H1 (cell line): ENCODE results near the gene WDR19. TPM values are rescaled to one million over a fixed set of nuclear protein-coding genes. Genes with fewer than 3 reads are reported as not detected.

ENCODE experiments used
- CBX8 ChIP-seq: fragments of 300-800, 300-1000 bp; sonication (generic); IDR thresholded peaks from 2 replicates; pipeline ENCODE4 v1.7.1; 2016; ENCODE audit warnings: low read depth, low read length, borderline replicate concordance
- CTBP2 ChIP-seq: IDR thresholded peaks from 2 replicates; pipeline ENCODE4 v1.7.0; 2011; ENCODE audit warnings: borderline replicate concordance, mild to moderate bottlenecking, moderate library complexity, mixed read lengths, low read length; ENCODE audit not compliant: insufficient read depth, insufficient read length
- SIN3A ChIP-seq, 2 experiments: IDR thresholded peaks in 1 of 2; conservative IDR thresholded peaks in 1 of 2; 2 replicates each; pipeline ENCODE4 v1.6.1; 2011 to 2012; ENCODE audit warnings: low read length in 2 of 2, improper control_type of control experiment in 1 of 2, low read depth in 1 of 2, mild to moderate bottlenecking in 1 of 2
- TBP ChIP-seq: IDR thresholded peaks from 2 replicates; pipeline ENCODE4 v1.6.1; 2011; ENCODE audit warnings: low read depth, low read length, improper control_type of control experiment
- YY1 ChIP-seq: IDR thresholded peaks from 2 replicates; pipeline ENCODE4 v1.6.1; 2011; ENCODE audit warnings: low read depth, mild to moderate bottlenecking, low read length
- polyA plus RNA-seq, 7 experiments: library from polyadenylated mRNA; depleted of rRNA in 3 of 7; stranded (reverse) in 5 of 7; unstranded in 2 of 7; fragments of >200 nt in 5 of 7; fragments of 200-250 nt in 2 of 7; gene quantifications; 1 replicate in 5 of 7; 2 replicates in 1 of 7; 4 replicates in 1 of 7; pipeline versions ENCODE4 v1.2.1 to v1.2.3, GENCODE V29; 2011 to 2013; ENCODE audit warnings: missing spikeins in 2 of 7, mixed read lengths in 2 of 7
- total RNA-seq: library from RNA; stranded (reverse); fragmentation: NEBNext Ultra II Directional; extraction: Animal tissue kit (Norgen Biotek cat#: 25700); gene quantifications from 2 replicates; pipeline ENCODE4 v1.2.1, GENCODE V29; 2021
- TF ChIP-seq, protein P1 (sequence below): IDR thresholded peaks from 2 replicates; pipeline ENCODE4 v1.6.1; 2011; ENCODE audit warnings: low read length, improper control_type of control experiment
- TF ChIP-seq, protein P2 (sequence below): IDR thresholded peaks from 2 replicates; pipeline ENCODE4 v1.6.1; 2012; ENCODE audit warnings: inconsistent platforms

Gene WDR19
- total and polyA plus RNA-seq, 2 of the 8 experiments (the other 6 are each of a cell fraction or from before 2014, with no cell fraction given) = 22.2 to 23.3 TPM

DNA sequence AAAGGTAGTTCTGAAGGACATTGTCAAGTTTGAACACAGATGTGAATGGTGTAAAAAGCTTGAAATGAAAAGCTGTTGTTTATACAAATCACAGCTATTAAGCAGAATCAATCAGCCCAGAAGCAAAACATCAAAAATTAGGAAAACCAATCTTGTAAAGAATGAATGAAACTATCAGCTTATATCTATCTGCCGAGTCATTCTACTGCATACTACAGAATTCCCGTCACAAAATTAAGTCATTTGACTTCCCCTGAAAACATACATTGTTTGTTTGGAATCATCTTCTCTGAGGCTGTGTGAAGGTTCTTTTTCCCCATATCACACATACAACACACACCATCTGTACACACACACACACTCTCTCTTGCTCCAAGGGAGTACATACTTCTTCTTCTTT, 103.5 kb downstream of the WDR19 start (continued):
- TF ChIP-seq, protein P1, sequence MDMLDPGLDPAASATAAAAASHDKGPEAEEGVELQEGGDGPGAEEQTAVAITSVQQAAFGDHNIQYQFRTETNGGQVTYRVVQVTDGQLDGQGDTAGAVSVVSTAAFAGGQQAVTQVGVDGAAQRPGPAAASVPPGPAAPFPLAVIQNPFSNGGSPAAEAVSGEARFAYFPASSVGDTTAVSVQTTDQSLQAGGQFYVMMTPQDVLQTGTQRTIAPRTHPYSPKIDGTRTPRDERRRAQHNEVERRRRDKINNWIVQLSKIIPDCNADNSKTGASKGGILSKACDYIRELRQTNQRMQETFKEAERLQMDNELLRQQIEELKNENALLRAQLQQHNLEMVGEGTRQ = no peak
- TF ChIP-seq TBP (no peak), SIN3A (conservative IDR thresholded peaks at IDR 0.05 in 1 of 2, IDR thresholded peaks at IDR 0.05 in 1 of 2; ENCODE audit: low read depth in 1 of 2, low read length in 2 of 2) (no peak), CTBP2 (no peak), YY1 (no peak), CBX8 (no peak)
- TF ChIP-seq, protein P2, sequence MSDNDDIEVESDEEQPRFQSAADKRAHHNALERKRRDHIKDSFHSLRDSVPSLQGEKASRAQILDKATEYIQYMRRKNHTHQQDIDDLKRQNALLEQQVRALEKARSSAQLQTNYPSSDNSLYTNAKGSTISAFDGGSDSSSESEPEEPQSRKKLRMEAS = no peak
